NCI-H510A (cell line): Measurements from ENCODE around the gene MLN.

ENCODE experiments used
- DNase-seq: peaks from one replicate; lab custom pipeline; 2025; lab: John Stamatoyannopoulos, UW

Gene MLN

GRCh38 chr6:33771146-33772081 is 32.4 kb downstream of the MLN start:
- peak; percentile 96 for DNase-seq

DNA sequence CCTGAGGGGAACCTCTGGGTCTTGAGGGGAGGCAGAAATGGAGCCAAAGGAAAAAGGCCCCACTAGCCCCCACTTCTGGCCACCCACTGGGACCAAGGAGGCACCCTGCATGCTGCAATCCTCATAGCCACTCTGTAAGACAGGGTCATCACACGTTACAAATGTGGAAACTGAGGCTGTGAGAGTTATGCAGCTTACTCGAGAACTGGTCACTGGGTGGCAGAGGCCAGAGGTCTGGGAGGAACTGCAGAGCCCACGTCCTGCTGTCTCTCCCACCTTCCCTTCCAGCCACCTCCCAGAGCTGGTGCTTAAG is 33.0 kb downstream of the MLN start:
- DNase-seq, result no peak

- DNase-seq, result no peak
Measured at GRCh38 chr6:33770124-33770832, 33.5 kb downstream of the MLN start.

- DNase-seq, result no peak
Measured at GRCh38 chr6:33769248-33769821, 34.5 kb downstream of the MLN start.

GRCh38 chr6:33768644-33769120 is 35.1 kb downstream of the MLN start:
- no peak for DNase-seq

DNA sequence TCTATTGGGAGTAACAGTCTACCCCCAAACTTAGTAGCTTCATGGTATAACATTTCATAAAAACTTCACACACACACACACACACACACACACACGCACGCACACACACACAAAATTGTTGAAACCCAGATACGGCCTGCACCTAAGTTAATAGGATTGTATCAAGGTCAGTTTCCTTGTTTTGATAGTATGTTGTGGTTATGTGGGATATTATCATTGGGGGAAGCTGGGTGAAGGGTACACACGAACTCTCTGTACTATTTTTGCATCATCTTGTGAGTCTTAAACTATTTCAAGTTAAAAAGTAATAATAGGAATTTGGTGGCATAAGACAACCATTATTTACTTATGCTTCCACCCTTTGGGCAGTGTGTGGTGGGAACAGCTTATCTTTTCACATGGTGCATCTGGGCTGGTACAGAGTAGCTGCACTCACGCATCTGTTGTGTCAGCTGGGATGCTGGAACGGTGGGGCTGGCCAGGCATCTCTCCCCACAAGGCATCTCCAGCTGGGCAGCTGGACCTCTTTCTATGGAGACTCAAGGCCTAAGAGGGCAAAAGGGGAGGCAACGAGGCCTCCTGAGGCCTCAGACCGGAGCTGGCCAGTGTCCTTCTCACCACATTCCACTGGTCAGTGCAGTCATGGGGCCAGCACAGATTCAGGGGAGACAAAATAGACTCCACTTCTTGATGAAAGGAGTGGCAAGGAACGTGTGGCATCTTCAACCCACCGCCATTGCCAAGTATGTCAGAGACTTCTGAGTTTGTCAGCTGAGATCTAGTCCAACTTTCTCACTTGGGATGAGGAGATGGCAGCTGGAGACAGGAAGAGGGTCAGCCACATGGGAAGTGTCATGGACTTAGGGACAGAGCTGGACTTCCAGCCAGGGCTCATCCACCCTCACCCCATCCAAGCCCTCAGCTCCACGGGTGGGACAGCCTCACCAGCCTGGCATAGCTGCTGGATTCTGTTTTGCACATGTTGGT is 36.6 kb downstream of the MLN start:
- no peak for DNase-seq

- no peak for DNase-seq
Measured at GRCh38 chr6:33765368-33765767, 38.4 kb downstream of the MLN start.

DNA sequence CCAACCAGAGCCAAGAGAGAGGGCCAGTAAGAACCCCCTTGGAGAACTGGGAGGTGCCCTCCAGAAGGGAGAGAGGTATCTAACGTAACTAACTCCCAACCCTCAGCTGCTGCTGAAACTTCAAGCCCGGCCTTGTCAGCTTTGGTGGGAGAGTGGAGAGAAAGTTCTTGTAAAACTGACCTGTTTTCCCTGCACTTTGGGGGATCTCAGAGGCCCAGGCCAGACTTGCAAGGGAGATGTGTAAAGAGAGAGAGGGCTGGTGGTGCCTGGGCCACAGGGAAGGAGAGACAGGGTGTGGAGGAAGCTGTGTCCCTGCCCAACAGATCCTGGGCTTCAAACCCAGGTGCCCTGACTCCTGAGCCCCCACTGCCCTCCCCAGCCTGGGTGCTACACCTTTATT is 39.8 kb downstream of the MLN start:
- DNase-seq, result no peak

DNA sequence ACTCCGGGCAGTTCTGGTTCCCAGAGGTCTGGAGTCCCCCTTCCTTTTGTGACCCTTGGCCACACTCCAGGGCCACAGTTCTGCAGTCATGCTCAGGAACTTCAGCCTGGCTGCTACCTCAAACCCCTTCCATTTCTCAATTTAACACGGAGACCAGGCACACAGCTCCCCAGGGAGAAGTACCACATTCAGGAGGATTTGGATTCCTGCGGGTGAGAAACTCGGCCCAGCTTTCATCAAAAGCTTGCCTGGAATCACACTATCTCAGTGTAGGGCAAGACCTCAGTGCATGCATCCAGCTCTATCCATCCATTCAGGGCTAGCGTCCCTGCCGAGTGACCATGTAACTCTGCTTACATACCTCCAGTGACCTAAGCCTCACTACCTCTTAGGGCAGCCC is 40.3 kb downstream of the MLN start:
- no peak for DNase-seq

DNA sequence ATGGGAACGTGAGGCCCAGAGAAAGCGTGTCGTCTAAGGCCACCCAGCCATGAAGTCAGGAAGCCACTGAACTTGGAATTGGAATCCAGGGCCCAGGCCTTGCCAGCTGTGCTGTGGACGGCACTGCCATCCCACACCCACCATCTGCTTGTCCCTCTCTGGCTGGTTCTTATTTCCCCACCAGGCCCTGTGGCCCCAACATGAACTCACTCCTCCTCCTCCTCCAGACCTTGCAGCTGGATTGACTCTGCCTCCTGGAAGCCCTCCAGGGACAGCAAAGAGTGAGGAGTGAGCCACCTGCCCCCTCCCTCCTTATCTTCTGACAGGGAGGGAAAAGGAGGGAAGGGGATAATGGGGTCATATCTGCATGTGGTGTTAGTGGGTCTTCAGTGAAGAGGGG is 41.1 kb downstream of the MLN start:
- DNase-seq, result no peak

DNA sequence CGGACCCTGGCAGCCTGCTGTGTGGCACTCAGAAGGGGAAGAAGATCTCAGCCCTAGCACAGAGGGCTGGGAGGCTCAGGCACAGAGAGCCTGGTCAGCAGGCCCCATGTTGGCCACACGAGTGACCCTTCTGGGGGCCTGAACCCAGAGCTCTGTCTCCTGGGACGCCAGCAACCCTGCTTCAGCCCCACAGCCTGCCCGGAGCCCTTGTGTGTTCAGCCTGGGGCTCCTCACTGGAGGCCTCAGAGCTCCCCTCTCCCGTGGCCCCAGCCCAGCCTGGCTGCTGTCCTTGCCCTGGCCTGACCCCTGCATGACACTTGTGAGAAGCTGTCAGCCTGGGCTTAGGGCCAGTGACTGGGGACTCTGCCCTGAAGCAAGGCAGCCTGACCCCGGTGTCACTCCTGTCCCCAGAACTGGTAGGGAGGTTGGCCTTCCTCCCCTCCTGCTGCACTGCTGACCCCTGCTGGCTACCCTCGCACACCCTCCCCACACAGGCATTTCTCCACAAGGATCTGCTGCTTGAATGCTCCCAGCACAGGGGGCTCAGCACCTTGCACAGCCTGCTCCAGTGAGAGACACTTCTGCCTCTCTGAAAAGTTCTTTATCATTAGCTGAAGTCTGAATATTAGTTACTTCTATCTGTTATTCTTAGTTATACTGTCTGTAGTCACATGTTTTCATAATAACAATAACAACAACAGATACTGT is 41.7 kb downstream of the MLN start:
- peak; percentile 57 for DNase-seq

GRCh38 chr6:33761581-33761921 is 42.3 kb downstream of the MLN start:
- no peak for DNase-seq

DNA sequence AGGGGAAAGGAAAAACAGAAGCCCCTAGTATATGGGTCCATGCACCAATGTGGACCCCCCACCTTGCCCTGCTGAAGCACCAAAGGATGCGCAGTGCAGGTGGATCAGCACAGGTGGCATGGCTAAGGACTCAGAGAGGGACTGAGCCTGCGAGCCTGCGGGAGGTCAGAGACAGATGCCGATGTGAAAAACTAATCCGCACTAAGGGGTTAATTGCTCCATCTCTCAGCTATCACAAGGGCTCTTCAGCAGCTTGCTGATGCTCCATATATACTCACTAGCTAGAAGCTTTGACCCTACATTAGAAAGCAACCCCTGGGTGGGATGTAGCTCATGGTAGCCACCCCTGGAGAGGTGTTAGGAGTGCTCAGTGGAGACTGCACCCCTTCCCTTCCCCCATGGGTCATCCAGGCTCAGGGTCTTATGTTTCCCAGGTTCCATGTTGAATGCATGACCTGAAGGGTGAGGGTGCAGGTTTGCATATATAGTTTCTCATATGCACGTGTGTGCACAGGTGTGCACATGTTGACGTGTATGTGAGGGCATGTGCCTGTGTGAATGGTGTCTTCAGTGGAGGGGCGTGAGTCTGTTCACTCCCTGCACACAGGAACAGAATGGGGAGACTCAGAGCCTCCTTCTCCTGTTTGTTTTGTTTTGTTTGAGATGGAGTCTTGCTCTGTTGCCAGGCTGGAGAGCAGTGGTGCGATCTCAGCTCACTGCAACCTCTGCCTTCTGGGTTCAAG is 43.7 kb downstream of the MLN start:
- DNase-seq, result peak; percentile 75

GRCh38 chr6:33758815-33759216 is 45.0 kb downstream of the MLN start:
- DNase-seq, result no peak

GRCh38 chr6:33757906-33758305 is 45.9 kb downstream of the MLN start:
- peak; percentile 36 for DNase-seq

DNA sequence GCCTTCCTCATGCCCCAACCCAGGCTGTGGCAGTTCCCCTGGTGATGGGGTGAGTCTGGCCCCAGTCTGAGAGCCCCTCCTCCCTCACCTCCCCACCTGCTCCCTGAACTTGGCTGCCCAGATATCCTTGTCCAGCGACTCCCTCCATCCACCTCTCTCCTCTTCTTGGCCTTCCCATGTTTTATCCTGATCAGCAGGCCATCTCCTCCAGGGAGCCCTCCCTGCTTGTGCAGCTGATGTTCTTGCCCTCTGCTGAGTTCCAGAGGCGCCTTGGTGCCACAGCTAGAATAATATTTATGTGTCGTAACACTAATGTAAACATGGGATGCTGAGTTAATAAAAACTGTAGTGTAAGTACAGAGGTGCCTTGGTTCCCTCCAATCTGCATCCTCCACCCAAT is 46.7 kb downstream of the MLN start:
- DNase-seq, result no peak

- DNase-seq, result no peak
Measured at GRCh38 chr6:33756211-33756954, 47.4 kb downstream of the MLN start.

GRCh38 chr6:33755070-33755869 is 48.5 kb downstream of the MLN start:
- peak; percentile 95 for DNase-seq

DNA sequence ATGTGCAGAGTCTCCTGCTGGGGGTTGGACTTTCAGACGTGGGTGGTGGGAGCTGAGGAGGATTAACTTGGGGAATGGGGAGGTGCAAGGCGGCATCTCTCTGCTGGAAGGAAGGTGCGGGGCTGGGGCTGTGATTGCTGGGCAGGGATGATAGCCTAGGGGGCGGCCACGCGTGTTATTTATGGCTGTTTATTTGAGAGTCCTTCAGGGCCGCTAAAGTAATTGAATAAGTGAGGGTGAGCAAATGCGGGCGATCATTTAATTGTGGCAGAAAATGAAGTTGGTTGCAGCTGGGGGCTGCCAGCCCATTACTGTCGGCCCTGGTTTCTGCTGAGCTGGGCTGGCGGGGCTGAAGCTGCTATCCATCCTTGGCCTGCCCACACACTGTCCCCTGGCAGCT is 49.6 kb downstream of the MLN start:
- DNase-seq, result no peak
